GM19328 (cell line): ENCODE results near the gene FAM174B.

Source experiments
- ATAC-seq: cut with Tn5 transposase; IDR thresholded peaks from one replicate; pipeline ENCODE4 v1.9.1; 2021; ENCODE audit warnings: mild to moderate bottlenecking, moderate library complexity; ENCODE audit not compliant: unreplicated experiment

Gene FAM174B

GRCh38 chr15:92574566-92574965 is 81.0 kb downstream of the FAM174B start:
- no peak for ATAC-seq

DNA sequence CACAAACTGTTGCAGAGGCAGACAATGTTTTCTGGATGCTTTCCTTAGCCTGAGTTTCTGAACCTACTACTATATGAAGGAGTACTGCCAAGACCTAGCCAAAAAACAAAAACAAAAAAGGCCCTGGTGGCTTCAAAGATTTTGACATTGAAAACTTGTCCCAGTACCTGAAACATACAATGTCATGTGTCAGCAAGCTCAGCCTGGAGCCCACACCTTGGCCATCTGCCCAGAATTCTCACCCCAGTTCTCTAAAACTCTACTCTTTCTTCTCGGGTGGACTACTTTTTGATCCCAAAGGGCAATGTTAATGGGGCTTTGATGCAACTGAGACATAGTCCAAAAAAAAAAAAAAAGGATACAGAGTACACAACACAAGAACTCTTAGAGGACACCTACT is 81.4 kb downstream of the FAM174B start:
- ATAC-seq, result no peak

DNA sequence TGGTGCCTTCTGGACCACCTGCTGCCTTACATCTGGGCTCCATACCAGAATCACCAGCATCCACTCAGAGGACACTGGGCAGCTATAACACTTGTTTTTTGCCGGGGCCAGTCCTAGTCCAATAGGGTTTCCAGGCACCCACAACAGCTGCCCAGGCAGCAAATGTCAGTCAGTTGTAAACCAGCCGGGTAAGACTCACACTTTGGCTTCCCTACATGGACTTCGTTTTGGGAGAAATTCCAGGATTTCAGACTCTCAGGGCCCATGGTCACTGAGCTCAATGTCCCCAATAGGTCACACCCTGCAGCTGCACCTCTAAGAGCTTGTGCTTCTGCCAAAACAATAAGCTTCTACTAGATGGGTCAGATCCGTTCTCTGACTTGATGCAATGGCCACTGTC is 83.8 kb downstream of the FAM174B start:
- ATAC-seq, result no peak

GRCh38 chr15:92570391-92570790 is 85.2 kb downstream of the FAM174B start:
- no peak for ATAC-seq

DNA sequence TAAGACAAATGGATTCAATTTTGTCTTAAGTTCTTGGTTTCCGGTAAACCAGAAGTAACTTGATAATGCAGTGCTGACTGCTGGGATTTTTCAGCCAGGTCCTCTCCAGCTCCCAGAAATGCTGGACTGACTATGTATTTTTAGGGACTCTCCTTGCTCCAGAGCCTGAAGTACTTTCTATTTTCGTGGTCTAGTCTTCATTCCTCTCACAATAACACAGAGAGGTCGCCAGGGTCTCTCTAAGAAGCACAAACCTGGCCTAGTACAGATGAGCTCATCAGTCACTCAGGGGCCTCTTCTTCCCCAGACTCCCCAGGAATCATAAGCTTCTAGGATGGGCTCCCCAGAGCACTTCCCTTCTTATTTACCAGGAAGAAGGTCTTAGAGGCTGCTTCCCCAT is 85.8 kb downstream of the FAM174B start:
- no peak for ATAC-seq
